Bladder microvascular endothelial cell (primary cell): Measurements from ENCODE around the gene SLC34A1. TPM values are rescaled to one million over a fixed set of nuclear protein-coding genes. Genes with fewer than 3 reads are reported as not detected.

Experiments used
- total RNA-seq: library from RNA; depleted of rRNA; stranded (reverse); fragments of >200 nt; gene quantifications from 2 replicates; pipeline ENCODE4 v1.2.3, GENCODE V29; 2014

SLC34A1 gene, protein sequence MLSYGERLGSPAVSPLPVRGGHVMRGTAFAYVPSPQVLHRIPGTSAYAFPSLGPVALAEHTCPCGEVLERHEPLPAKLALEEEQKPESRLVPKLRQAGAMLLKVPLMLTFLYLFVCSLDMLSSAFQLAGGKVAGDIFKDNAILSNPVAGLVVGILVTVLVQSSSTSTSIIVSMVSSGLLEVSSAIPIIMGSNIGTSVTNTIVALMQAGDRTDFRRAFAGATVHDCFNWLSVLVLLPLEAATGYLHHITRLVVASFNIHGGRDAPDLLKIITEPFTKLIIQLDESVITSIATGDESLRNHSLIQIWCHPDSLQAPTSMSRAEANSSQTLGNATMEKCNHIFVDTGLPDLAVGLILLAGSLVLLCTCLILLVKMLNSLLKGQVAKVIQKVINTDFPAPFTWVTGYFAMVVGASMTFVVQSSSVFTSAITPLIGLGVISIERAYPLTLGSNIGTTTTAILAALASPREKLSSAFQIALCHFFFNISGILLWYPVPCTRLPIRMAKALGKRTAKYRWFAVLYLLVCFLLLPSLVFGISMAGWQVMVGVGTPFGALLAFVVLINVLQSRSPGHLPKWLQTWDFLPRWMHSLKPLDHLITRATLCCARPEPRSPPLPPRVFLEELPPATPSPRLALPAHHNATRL
- total RNA-seq, result not detected in 2 replicates

GRCh38 chr5:177384134-177384533 is at the start of gene SLC34A1:
Gene SLC34A1 (plus strand): TSS chr5:177384434. CDS start chr5:177385742, 1,308 bp downstream.

DNA sequence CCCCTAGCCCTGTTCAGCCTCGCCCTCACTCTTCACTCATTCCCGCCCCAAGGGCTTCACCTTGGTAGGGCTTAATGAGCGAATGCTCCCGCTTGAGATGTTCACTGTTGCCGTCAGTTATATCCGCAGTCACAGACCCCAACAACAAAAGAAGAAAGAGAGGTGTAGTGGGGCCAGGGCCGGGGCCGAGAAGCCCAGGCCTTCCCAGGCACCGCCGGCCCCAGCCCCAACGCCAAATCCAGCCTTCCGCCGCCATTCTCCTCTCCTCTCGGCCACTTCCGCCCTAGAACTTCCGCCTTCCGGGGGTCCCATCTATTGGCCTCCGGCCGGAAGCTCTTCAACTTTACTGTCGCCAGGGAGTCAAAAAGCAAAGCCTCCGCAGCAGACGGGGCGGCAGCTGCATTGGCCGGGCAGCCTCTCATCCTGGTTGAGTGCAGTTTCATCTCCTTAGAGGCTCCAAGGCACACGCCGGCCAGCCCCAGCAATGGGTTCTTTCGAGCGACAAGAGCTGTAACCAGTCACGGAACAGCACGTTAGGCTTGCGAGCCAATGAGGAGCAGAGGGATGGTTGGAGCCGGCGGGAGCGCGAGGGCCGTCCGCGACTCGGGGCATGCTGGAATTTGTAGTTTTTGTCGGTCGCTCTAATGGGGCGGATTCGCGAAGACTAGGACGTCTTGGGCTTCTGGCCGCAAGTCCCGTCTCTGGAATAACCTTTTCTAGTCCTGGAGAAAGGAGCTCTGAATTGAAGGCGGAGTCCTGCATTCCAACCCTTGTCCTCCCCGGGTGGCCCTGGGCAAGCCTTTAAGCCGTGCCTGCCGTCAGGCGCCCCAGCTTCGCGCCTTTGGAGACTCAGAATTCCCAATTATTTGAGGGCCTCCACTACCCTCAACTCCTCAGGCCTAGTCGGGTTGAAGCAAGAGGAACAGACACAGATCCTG is 32.6 kb upstream of the SLC34A1 start, which contains the start of gene LMAN2:
Gene LMAN2 (minus strand): TSS at position 277 of the 938 bp plus-strand sequence. CDS start 21 bp downstream, at position 256.

GRCh38 chr5:177357459-177358351 is 26.5 kb upstream of the SLC34A1 start, which contains the start of gene RGS14:
Gene RGS14 (plus strand): TSS chr5:177357924. CDS start chr5:177358025, 101 bp downstream.

GRCh38 chr5:177399997-177400868 is 16.0 kb downstream of the SLC34A1 start, which contains the start of gene PFN3:
Gene PFN3 (minus strand): TSS chr5:177400661. CDS start chr5:177400576, 85 bp downstream.

DNA sequence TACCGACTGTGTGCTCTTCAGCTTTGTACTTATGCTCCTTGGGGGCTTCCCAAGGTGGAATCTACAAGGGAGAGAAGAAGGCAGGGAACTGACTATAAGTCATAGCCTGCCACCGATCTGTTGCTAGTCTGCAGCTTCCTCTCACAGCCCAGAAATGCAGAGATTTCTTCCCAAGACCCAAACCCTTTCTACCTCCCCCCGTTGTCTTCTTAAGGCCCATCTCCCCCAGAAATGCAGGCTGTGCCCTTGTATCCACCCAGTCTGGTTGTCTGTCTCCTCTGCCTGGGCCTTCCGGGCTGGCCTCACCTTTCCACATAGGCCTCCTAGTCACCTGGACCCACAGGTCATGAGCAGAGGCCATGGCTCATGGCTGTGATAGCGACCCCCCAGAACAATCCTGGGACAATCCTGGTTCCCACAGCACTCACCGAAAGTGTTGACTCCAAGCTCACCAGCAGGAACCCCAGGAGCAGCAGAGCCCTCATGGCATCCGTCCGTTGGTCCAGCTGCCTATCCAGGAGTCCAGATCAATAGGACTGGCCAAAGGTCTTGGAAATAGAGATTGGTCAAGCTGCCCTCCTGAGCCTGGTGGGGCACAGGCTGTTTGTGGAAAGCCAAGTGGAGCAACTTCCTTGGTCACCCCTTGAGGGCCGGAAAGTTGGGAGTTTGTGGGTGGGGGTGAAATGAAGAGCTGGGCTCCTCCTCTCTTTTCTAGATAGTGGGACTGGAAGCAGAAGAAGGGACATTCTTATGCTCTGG is 25.0 kb downstream of the SLC34A1 start, which contains the start of gene F12:
Gene F12 (minus strand): TSS at position 522 of the 759 bp plus-strand sequence. CDS start 37 bp downstream, at position 485.

GRCh38 chr5:177426566-177427210 is 42.5 kb downstream of the SLC34A1 start, which contains the start of gene GRK6:
Gene GRK6 (plus strand): TSS chr5:177426676. CDS start chr5:177426846, 170 bp downstream.

GRCh38 chr5:177446200-177447065 is 62.2 kb downstream of the SLC34A1 start, which contains the start of gene PRR7:
Gene PRR7 (plus strand): TSS chr5:177446814. CDS start chr5:177455068, 8,254 bp downstream.

Other genes with a start within 250 kb of the SLC34A1 start
- 15.7 and 16.1 TPM in 2 replicates for gene RAB24, start 80.7 kb upstream of the SLC34A1 start, total RNA-seq
- gene PRELID1, start 80.6 kb upstream of the SLC34A1 start, total RNA-seq, result 104 and 118 TPM in 2 replicates
- gene MXD3, start 72.5 kb upstream of the SLC34A1 start, total RNA-seq, result 18.1 and 26.1 TPM in 2 replicates
- gene LMAN2, start 32.8 kb upstream of the SLC34A1 start, total RNA-seq, result 332 and 421 TPM in 2 replicates
- 2.0 and 6.0 TPM in 2 replicates for gene RGS14, start 26.5 kb upstream of the SLC34A1 start, total RNA-seq
- gene PFN3, start 16.2 kb downstream of the SLC34A1 start, total RNA-seq, result not detected in 2 replicates
- 0.69 and 1.3 TPM in 2 replicates for gene F12, start 25.1 kb downstream of the SLC34A1 start, total RNA-seq
- gene GRK6, start 42.2 kb downstream of the SLC34A1 start, total RNA-seq, result 21.2 and 30.5 TPM in 2 replicates
- 1.6 TPM in 2 replicates for gene PRR7, start 62.4 kb downstream of the SLC34A1 start, total RNA-seq
- gene DBN1, start 89.2 kb downstream of the SLC34A1 start, total RNA-seq, result 98.1 and 207 TPM in 2 replicates
- gene PDLIM7, start 113.2 kb downstream of the SLC34A1 start, total RNA-seq, result 34.5 and 79.9 TPM in 2 replicates
- 3.4 and 4.5 TPM in 2 replicates for gene DOK3, start 125.4 kb downstream of the SLC34A1 start, total RNA-seq
- 86.0 and 127 TPM in 2 replicates for gene DDX41, start 132.5 kb downstream of the SLC34A1 start, total RNA-seq
- 12.6 and 25.1 TPM in 2 replicates for gene FAM193B, start 170.1 kb downstream of the SLC34A1 start, total RNA-seq
- gene TMED9, start 207.8 kb downstream of the SLC34A1 start, total RNA-seq, result 128 and 228 TPM in 2 replicates
- gene B4GALT7, start 215.7 kb downstream of the SLC34A1 start, total RNA-seq, result 18.1 and 29.5 TPM in 2 replicates